Neural progenitor cell (in vitro differentiated cells): ENCODE measurements around the gene CNOT1. TPM values are rescaled to one million over a fixed set of nuclear protein-coding genes. Genes with fewer than 3 reads are reported as not detected.

Experiments used
- DNase-seq: peaks from one replicate; pipeline ENCODE4 v3.0.0-alpha.2; 2016; ENCODE audit warnings: low spot score
- H2AFZ ChIP-seq: fragments of 200-600 bp; sonication (generic); replicated peaks from 2 replicates; pipeline ENCODE4 v1.6.1; 2016; ENCODE audit warnings: antibody characterized with exemption
- H3F3A ChIP-seq: fragments of 200-600 bp; sonication (generic); 2 replicates; pipeline ENCODE4 v1.6.1; 2016; ENCODE audit warnings: antibody characterized with exemption, low read depth
- H3K27ac ChIP-seq: fragments of 200-600 bp; sonication (generic); 2 replicates; pipeline ENCODE4 v1.5.1; 2016; ENCODE audit warnings: mild to moderate bottlenecking
- H3K27me3 ChIP-seq: fragments of 200-600 bp; sonication (generic); 2 replicates; pipeline ENCODE4 v1.6.1; 2016; ENCODE audit warnings: mild to moderate bottlenecking, moderate library complexity
- H3K36me3 ChIP-seq: fragments of 200-600 bp; sonication (generic); 2 replicates; pipeline ENCODE4 v1.5.1; 2016
- H3K4me1 ChIP-seq: fragments of 200-600 bp; sonication (generic); 2 replicates; pipeline ENCODE4 v1.6.1; 2016; ENCODE audit warnings: mixed run types
- H3K4me2 ChIP-seq: fragments of 200-600 bp; sonication (generic); 2 replicates; pipeline ENCODE4 v1.6.1; 2016
- H3K4me3 ChIP-seq: fragments of 200-600 bp; sonication (generic); 2 replicates; pipeline ENCODE4 v1.5.1; 2016
- H3K79me2 ChIP-seq: fragments of 200-600 bp; sonication (generic); 2 replicates; pipeline ENCODE4 v1.6.1; 2016; ENCODE audit warnings: low read depth
- H3K9ac ChIP-seq: fragments of 200-600 bp; sonication (generic); 2 replicates; pipeline ENCODE4 v1.6.1; 2016
- H3K9me3 ChIP-seq: fragments of 200-600 bp; sonication (generic); 2 replicates; pipeline ENCODE4 v1.5.1; 2016; ENCODE audit warnings: low read depth
- H4K20me1 ChIP-seq: fragments of 200-600 bp; sonication (generic); 2 replicates; pipeline ENCODE4 v1.6.1; 2016; ENCODE audit warnings: low read depth
- H3K27ac Mint-ChIP-seq: 3 replicates; pipeline ENCODE4 v1.8.0; 2021; ENCODE audit warnings: mixed read lengths
- H3K27me3 Mint-ChIP-seq: 2 replicates; pipeline ENCODE4 v1.8.0; 2022; ENCODE audit warnings: low read depth, mild to moderate bottlenecking, inconsistent platforms, moderate library complexity, mixed read lengths; ENCODE audit not compliant: insufficient read depth
- H3K36me3 Mint-ChIP-seq: 3 replicates; pipeline ENCODE4 v1.8.0; 2021; ENCODE audit warnings: mixed read lengths
- H3K4me1 Mint-ChIP-seq: 3 replicates; pipeline ENCODE4 v1.8.0; 2021; ENCODE audit warnings: mixed read lengths
- H3K4me3 Mint-ChIP-seq: 3 replicates; pipeline ENCODE4 v1.8.0; 2021; ENCODE audit warnings: mild to moderate bottlenecking, moderate library complexity, mixed read lengths
- H3K9me3 Mint-ChIP-seq: 3 replicates; pipeline ENCODE4 v1.8.0; 2020; ENCODE audit warnings: mixed read lengths
- CTCF ChIP-seq: fragments of 200-600 bp; sonication (generic); IDR thresholded peaks from 2 replicates; pipeline ENCODE4 v1.5.1; 2017; ENCODE audit warnings: antibody characterized with exemption, mild to moderate bottlenecking
- EZH2 ChIP-seq: fragments of 200-600 bp; sonication (generic); IDR thresholded peaks from 2 replicates; pipeline ENCODE4 v1.6.1; 2017; ENCODE audit warnings: antibody characterized with exemption, mild to moderate bottlenecking, moderate library complexity
- EZH2phosphoT487 ChIP-seq: fragments of 200-600 bp; sonication (generic); IDR thresholded peaks from 2 replicates; pipeline ENCODE4 v1.6.1; 2017; ENCODE audit warnings: antibody characterized with exemption
- total RNA-seq: library from RNA; depleted of rRNA; stranded (reverse); fragments of >200 nt; gene quantifications from 2 replicates; pipeline ENCODE4 v1.2.3, GENCODE V29; 2015; ENCODE audit warnings: low replicate concordance

The CNOT1 gene
- total RNA-seq, 1 donor from 2014 or later, result 241 TPM

GRCh38 chr16:58476791-58477190 lies 152.8 kb downstream of the CNOT1 start:
- no peaks in the 10 kb centered on the region for H3K9me3 Mint-ChIP-seq
- Histone ChIP-seq H3K27ac (no peak overlapping the region), H4K20me1 (no peaks in the 10 kb centered on the region), H3K9ac (no peak overlapping the region), H3K9me3 (no peaks in the 10 kb centered on the region), H3K79me2 (no peaks in the 10 kb centered on the region), H3K36me3 (no peaks in the 10 kb centered on the region), H2AFZ (no peak overlapping the region), H3K27me3 (no peaks in the 10 kb centered on the region), H3F3A (no peaks in the 10 kb centered on the region), H3K4me1 (no peaks in the 10 kb centered on the region), H3K4me3 (no peak overlapping the region), H3K4me2 (no peak overlapping the region)
- no peak overlapping the region for H3K4me3 Mint-ChIP-seq
- no peaks in the 10 kb centered on the region for H3K36me3 Mint-ChIP-seq
- peaks cover 18% of the 10 kb centered on the region for H3K27me3 Mint-ChIP-seq
- peaks cover 3% of the 10 kb centered on the region for H3K4me1 Mint-ChIP-seq
- H3K27ac Mint-ChIP-seq, result no peak overlapping the region
- no peak for TF ChIP-seq EZH2
- TF ChIP-seq EZH2phosphoT487, result no peak
- no peak for TF ChIP-seq CTCF
- no peak for DNase-seq

- DNase-seq, result no peak
- no peak overlapping the region for H3K4me2 ChIP-seq
- H3K36me3 Mint-ChIP-seq, result no peaks in the 10 kb centered on the region
- TF ChIP-seq EZH2phosphoT487 (no peak), CTCF (no peak), EZH2 (no peak)
- H3K27ac ChIP-seq, result no peak overlapping the region
- H3K4me1 Mint-ChIP-seq, result peaks cover 3% of the 10 kb centered on the region
- H3K27ac Mint-ChIP-seq, result no peak overlapping the region
- no peak overlapping the region for H3K9ac ChIP-seq
- no peak overlapping the region for H3K4me3 Mint-ChIP-seq
- H3K79me2 ChIP-seq, result no peaks in the 10 kb centered on the region
- peaks cover 20% of the 10 kb centered on the region for H3K27me3 Mint-ChIP-seq
- no peak overlapping the region for H3K4me3 ChIP-seq
- H3K36me3 ChIP-seq, result no peaks in the 10 kb centered on the region
- H3K4me1 ChIP-seq, result no peaks in the 10 kb centered on the region
- H3K9me3 ChIP-seq, result no peaks in the 10 kb centered on the region
- H3K9me3 Mint-ChIP-seq, result no peaks in the 10 kb centered on the region
- no peaks in the 10 kb centered on the region for H4K20me1 ChIP-seq
- H2AFZ ChIP-seq, result no peak overlapping the region
- H3K27me3 ChIP-seq, result no peaks in the 10 kb centered on the region
- H3F3A ChIP-seq, result no peaks in the 10 kb centered on the region
Observed at GRCh38 chr16:58475091-58475619, 154.5 kb downstream of the CNOT1 start.

GRCh38 chr16:58474296-58474695 lies 155.3 kb downstream of the CNOT1 start:
- Histone ChIP-seq H3K9me3 (no peaks in the 10 kb centered on the region), H3K79me2 (no peaks in the 10 kb centered on the region), H3K27ac (no peak overlapping the region), H3K4me3 (no peak overlapping the region), H3K4me2 (no peak overlapping the region), H3F3A (no peaks in the 10 kb centered on the region), H3K27me3 (no peaks in the 10 kb centered on the region), H3K36me3 (no peaks in the 10 kb centered on the region), H3K4me1 (no peaks in the 10 kb centered on the region), H3K9ac (no peak overlapping the region), H4K20me1 (no peaks in the 10 kb centered on the region), H2AFZ (no peak overlapping the region)
- peaks cover 3% of the 10 kb centered on the region for H3K4me1 Mint-ChIP-seq
- no peak for DNase-seq
- no peak overlapping the region for H3K27ac Mint-ChIP-seq
- peaks cover 20% of the 10 kb centered on the region for H3K27me3 Mint-ChIP-seq
- H3K36me3 Mint-ChIP-seq, result no peaks in the 10 kb centered on the region
- H3K9me3 Mint-ChIP-seq, result no peaks in the 10 kb centered on the region
- H3K4me3 Mint-ChIP-seq, result no peak overlapping the region
- TF ChIP-seq CTCF (no peak), EZH2phosphoT487 (no peak), EZH2 (no peak)
